Gastroesophageal sphincter (tissue), 3 donors: ENCODE data around the gene TNS3.

Source experiments
- CTCF ChIP-seq, 4 experiments: fragments of 200-600 bp in 2 of 4; fragments of 450-650 bp in 2 of 4; sonication (generic) in 1 of 4; IDR thresholded peaks; one replicate each; pipeline ENCODE4 v1.5.1; 2017 to 2019; ENCODE audit warnings: antibody characterized with exemption in 4 of 4, mild to moderate bottlenecking in 2 of 4, moderate library complexity in 2 of 4
- EP300 ChIP-seq: sonication (generic); formaldehyde crosslinking; IDR thresholded peaks from one replicate; pipeline ENCODE4 v1.6.1; 2017; ENCODE audit warnings: antibody characterized with exemption, mild to moderate bottlenecking
- POLR2A ChIP-seq, 2 donors: fragments of 450-650 bp; IDR thresholded peaks; one replicate each; pipeline ENCODE4 v1.6.1; 2017; ENCODE audit warnings: antibody characterized with exemption in 2 of 2, mild to moderate bottlenecking in 2 of 2, moderate library complexity in 1 of 2
- POLR2AphosphoS5 ChIP-seq: sonication (generic); formaldehyde crosslinking; IDR thresholded peaks from one replicate; pipeline ENCODE4 v1.6.1; 2017; ENCODE audit warnings: antibody characterized with exemption

- TF ChIP-seq POLR2AphosphoS5, result no peak
- no peak for TF ChIP-seq CTCF (IDR thresholded peaks at IDR 0.05)
- TF ChIP-seq POLR2A (IDR thresholded peaks at IDR 0.05), result no peak
- TF ChIP-seq EP300, result no peak
Measured at GRCh38 chr7:47430422-47430821, 151.5 kb downstream of the TNS3 start.
